GM23338 (cell line): Measurements from ENCODE around the gene TRPC6. TPM values are rescaled to one million over a fixed set of nuclear protein-coding genes. Genes with fewer than 3 reads are reported as not detected.
"Not testable (repeated sequence)": the region's sequence is repeated elsewhere in the genome, so short reads cannot be mapped to it uniquely, and the experiment has no call there.

Experiments
- ATAC-seq: fragments of 200-7000 bp; cut with Tn5 transposase; 3 replicates; pipeline ENCODE4 v1.9.1; 2020
- DNase-seq: peaks from one replicate; pipeline ENCODE4 v3.0.0-alpha.2; 2015; ENCODE audit warnings: low spot score
- H2AFZ ChIP-seq: fragments of 200-600 bp; sonication (generic); 2 replicates; pipeline ENCODE4 v1.8.0; 2016; ENCODE audit warnings: antibody characterized with exemption, mild to moderate bottlenecking, moderate library complexity
- H3F3A ChIP-seq: fragments of 200-600 bp; sonication (generic); replicated peaks from 2 replicates; pipeline ENCODE4 v1.8.0; 2017; ENCODE audit warnings: antibody characterized with exemption, mixed run types, low read depth
- H3K27ac ChIP-seq: fragments of 200-600 bp; sonication (generic); 2 replicates; pipeline ENCODE4 v1.6.1; 2016; ENCODE audit warnings: low read depth
- H3K27me3 ChIP-seq: fragments of 200-600 bp; sonication (generic); 2 replicates; pipeline ENCODE4 v1.8.0; 2016; ENCODE audit warnings: mild to moderate bottlenecking, mixed run types, moderate library complexity; ENCODE audit not compliant: insufficient read depth
- H3K36me3 ChIP-seq: fragments of 200-600 bp; sonication (generic); 2 replicates; pipeline ENCODE4 v1.8.0; 2016; ENCODE audit warnings: mild to moderate bottlenecking; ENCODE audit not compliant: insufficient read depth
- H3K4me1 ChIP-seq: fragments of 200-600 bp; sonication (generic); 2 replicates; pipeline ENCODE4 v1.8.0; 2016; ENCODE audit warnings: mild to moderate bottlenecking, moderate library complexity; ENCODE audit not compliant: insufficient read depth
- H3K4me2 ChIP-seq: fragments of 200-600 bp; sonication (generic); 2 replicates; pipeline ENCODE4 v1.7.1; 2017; ENCODE audit warnings: mixed run types
- H3K4me3 ChIP-seq: fragments of 200-600 bp; sonication (generic); 2 replicates; pipeline ENCODE4 v1.6.1; 2016; ENCODE audit warnings: mixed run types
- H3K79me2 ChIP-seq: fragments of 200-600 bp; sonication (generic); replicated peaks from 2 replicates; pipeline ENCODE4 v1.8.0; 2017; ENCODE audit warnings: mild to moderate bottlenecking; ENCODE audit not compliant: insufficient read depth
- H3K9me2 ChIP-seq: fragments of 200-600 bp; sonication (generic); 2 replicates; pipeline ENCODE4 v1.8.0; 2017; ENCODE audit not compliant: insufficient read depth
- H4K20me1 ChIP-seq: fragments of 200-600 bp; sonication (generic); replicated peaks from 2 replicates; pipeline ENCODE4 v1.8.0; 2017; ENCODE audit warnings: mild to moderate bottlenecking; ENCODE audit not compliant: insufficient read depth
- H3K27ac Mint-ChIP-seq: 2 replicates; pipeline ENCODE4 v1.8.0; 2020; ENCODE audit warnings: inconsistent platforms, mild to moderate bottlenecking, moderate library complexity, mixed read lengths
- H3K27me3 Mint-ChIP-seq: 3 replicates; pipeline ENCODE4 v1.8.0; 2022; ENCODE audit warnings: low read depth, mild to moderate bottlenecking, moderate library complexity, mixed read lengths, inconsistent platforms; ENCODE audit not compliant: insufficient read depth, poor library complexity
- H3K36me3 Mint-ChIP-seq: 3 replicates; pipeline ENCODE4 v1.8.0; 2021; ENCODE audit warnings: low read depth, mild to moderate bottlenecking, inconsistent platforms, moderate library complexity, mixed read lengths
- H3K4me1 Mint-ChIP-seq: 3 replicates; pipeline ENCODE4 v1.8.0; 2020; ENCODE audit warnings: mild to moderate bottlenecking, inconsistent platforms, mixed read lengths
- H3K4me3 Mint-ChIP-seq: 3 replicates; pipeline ENCODE4 v1.8.0; 2021; ENCODE audit warnings: moderate library complexity, mild to moderate bottlenecking, inconsistent platforms, mixed read lengths
- H3K9me3 Mint-ChIP-seq: 3 replicates; pipeline ENCODE4 v1.8.0; 2020; ENCODE audit warnings: moderate library complexity, mild to moderate bottlenecking, inconsistent platforms, mixed read lengths
- CREB1 ChIP-seq: fragments of 250-450 bp; sonication (Bioruptor Pico); IDR thresholded peaks from 2 replicates; pipeline ENCODE4 v1.5.0; 2020; ENCODE audit warnings: low read depth, mild to moderate bottlenecking, moderate library complexity
- CTCF ChIP-seq, 2 experiments: fragments of 200-600 bp in 1 of 2; sonication (generic) in 1 of 2; conservative IDR thresholded peaks; 2 replicates each; pipeline versions ENCODE4 v1.5.1 to v1.6.1; 2016 to 2017; ENCODE audit warnings: antibody characterized with exemption in 2 of 2, low read depth in 2 of 2, mild to moderate bottlenecking in 2 of 2, moderate library complexity in 1 of 2
- ETS1 ChIP-seq: IDR thresholded peaks from 2 replicates; pipeline ENCODE4 v1.6.1; 2016; ENCODE audit warnings: antibody characterized with exemption
- EZH2 ChIP-seq: fragments of 200-600 bp; sonication (generic); IDR thresholded peaks from one replicate; pipeline ENCODE4 v1.8.0; 2017; ENCODE audit warnings: antibody characterized with exemption, mild to moderate bottlenecking, low read depth; ENCODE audit not compliant: unreplicated experiment
- JUNB ChIP-seq: IDR thresholded peaks from one replicate; pipeline ENCODE4 v1.6.1; 2016; ENCODE audit warnings: antibody characterized with exemption; ENCODE audit not compliant: unreplicated experiment
- NANOG ChIP-seq: IDR thresholded peaks from 2 replicates; pipeline ENCODE4 v1.6.1; 2016; ENCODE audit warnings: antibody characterized with exemption, borderline replicate concordance
- POLR2AphosphoS5 ChIP-seq: IDR thresholded peaks from 2 replicates; pipeline ENCODE4 v1.6.1; 2016; ENCODE audit warnings: antibody characterized with exemption, low read depth
- STAT1 ChIP-seq: IDR thresholded peaks from one replicate; pipeline ENCODE4 v1.6.1; 2016; ENCODE audit warnings: antibody characterized with exemption; ENCODE audit not compliant: unreplicated experiment
- ZNF114 ChIP-seq: fragments of 250-450 bp; sonication (Bioruptor Pico); IDR thresholded peaks from 2 replicates; pipeline ENCODE4 v1.5.0; 2020; ENCODE audit warnings: mild to moderate bottlenecking, moderate library complexity
- ZNF331 ChIP-seq: fragments of 250-450 bp; sonication (Bioruptor Pico); IDR thresholded peaks from 2 replicates; pipeline ENCODE4 v1.5.0; 2020; ENCODE audit warnings: low read depth, mild to moderate bottlenecking, moderate library complexity
- polyA plus RNA-seq: library from polyadenylated mRNA; unstranded; fragments of >200 nt; fragmentation: Nextera tagmentation; extraction: Ambion mirVana; gene quantifications from 2 replicates; pipeline ENCODE4 v1.2.1, GENCODE V29; 2016
- total RNA-seq: library from RNA; depleted of rRNA; stranded (reverse); fragments of >200 nt; shearing (Covaris generic); gene quantifications from 2 replicates; pipeline ENCODE4 v1.2.3, GENCODE V29; 2014
- TF ChIP-seq, protein P1 (sequence below): fragments of 250-450 bp; sonication (Bioruptor Pico); IDR thresholded peaks from 2 replicates; pipeline ENCODE4 v1.5.0; 2020; ENCODE audit warnings: mild to moderate bottlenecking, moderate library complexity

TRPC6 gene
- total and polyA plus RNA-seq, 2 experiments from 2014 or later, result 0.05 to 4.4 TPM

DNA sequence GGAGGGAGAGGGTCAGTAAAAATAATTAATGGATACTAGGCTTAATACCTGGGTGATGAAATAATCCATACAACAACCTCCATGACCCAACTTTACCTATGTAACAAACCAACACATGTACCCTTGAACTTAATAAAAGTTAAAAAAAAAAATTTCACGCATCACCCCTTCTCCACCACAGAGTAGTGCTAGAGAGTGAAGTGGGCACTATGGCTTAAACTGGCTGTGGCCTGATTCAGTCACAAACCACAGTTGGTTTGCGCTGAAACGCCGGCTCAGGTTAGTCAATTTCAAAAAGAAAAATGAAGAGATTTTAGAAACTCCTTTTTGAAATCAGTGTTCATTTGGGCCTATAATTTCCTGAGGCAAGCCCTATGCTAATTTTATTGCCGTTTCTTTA is 144.3 kb downstream of the TRPC6 start (continued):
- TF ChIP-seq, protein P1, sequence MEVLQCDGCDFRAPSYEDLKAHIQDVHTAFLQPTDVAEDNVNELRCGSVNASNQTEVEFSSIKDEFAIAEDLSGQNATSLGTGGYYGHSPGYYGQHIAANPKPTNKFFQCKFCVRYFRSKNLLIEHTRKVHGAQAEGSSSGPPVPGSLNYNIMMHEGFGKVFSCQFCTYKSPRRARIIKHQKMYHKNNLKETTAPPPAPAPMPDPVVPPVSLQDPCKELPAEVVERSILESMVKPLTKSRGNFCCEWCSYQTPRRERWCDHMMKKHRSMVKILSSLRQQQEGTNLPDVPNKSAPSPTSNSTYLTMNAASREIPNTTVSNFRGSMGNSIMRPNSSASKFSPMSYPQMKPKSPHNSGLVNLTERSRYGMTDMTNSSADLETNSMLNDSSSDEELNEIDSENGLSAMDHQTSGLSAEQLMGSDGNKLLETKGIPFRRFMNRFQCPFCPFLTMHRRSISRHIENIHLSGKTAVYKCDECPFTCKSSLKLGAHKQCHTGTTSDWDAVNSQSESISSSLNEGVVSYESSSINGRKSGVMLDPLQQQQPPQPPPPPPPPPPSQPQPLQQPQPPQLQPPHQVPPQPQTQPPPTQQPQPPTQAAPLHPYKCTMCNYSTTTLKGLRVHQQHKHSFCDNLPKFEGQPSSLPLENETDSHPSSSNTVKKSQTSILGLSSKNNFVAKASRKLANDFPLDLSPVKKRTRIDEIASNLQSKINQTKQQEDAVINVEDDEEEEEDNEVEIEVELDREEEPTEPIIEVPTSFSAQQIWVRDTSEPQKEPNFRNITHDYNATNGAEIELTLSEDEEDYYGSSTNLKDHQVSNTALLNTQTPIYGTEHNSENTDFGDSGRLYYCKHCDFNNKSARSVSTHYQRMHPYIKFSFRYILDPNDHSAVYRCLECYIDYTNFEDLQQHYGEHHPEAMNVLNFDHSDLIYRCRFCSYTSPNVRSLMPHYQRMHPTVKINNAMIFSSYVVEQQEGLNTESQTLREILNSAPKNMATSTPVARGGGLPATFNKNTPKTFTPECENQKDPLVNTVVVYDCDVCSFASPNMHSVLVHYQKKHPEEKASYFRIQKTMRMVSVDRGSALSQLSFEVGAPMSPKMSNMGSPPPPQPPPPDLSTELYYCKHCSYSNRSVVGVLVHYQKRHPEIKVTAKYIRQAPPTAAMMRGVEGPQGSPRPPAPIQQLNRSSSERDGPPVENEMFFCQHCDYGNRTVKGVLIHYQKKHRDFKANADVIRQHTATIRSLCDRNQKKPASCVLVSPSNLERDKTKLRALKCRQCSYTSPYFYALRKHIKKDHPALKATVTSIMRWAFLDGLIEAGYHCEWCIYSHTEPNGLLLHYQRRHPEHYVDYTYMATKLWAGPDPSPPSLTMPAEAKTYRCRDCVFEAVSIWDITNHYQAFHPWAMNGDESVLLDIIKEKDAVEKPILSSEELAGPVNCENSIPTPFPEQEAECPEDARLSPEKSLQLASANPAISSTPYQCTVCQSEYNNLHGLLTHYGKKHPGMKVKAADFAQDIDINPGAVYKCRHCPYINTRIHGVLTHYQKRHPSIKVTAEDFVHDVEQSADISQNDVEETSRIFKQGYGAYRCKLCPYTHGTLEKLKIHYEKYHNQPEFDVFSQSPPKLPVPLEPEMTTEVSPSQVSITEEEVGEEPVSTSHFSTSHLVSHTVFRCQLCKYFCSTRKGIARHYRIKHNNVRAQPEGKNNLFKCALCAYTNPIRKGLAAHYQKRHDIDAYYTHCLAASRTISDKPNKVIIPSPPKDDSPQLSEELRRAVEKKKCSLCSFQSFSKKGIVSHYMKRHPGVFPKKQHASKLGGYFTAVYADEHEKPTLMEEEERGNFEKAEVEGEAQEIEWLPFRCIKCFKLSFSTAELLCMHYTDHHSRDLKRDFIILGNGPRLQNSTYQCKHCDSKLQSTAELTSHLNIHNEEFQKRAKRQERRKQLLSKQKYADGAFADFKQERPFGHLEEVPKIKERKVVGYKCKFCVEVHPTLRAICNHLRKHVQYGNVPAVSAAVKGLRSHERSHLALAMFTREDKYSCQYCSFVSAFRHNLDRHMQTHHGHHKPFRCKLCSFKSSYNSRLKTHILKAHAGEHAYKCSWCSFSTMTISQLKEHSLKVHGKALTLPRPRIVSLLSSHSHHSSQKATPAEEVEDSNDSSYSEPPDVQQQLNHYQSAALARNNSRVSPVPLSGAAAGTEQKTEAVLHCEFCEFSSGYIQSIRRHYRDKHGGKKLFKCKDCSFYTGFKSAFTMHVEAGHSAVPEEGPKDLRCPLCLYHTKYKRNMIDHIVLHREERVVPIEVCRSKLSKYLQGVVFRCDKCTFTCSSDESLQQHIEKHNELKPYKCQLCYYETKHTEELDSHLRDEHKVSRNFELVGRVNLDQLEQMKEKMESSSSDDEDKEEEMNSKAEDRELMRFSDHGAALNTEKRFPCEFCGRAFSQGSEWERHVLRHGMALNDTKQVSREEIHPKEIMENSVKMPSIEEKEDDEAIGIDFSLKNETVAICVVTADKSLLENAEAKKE (CRISPR knock-in tag), result no peak
- TF ChIP-seq ETS1 (no peak), ZNF331 (CRISPR knock-in tag) (no peak)

DNA sequence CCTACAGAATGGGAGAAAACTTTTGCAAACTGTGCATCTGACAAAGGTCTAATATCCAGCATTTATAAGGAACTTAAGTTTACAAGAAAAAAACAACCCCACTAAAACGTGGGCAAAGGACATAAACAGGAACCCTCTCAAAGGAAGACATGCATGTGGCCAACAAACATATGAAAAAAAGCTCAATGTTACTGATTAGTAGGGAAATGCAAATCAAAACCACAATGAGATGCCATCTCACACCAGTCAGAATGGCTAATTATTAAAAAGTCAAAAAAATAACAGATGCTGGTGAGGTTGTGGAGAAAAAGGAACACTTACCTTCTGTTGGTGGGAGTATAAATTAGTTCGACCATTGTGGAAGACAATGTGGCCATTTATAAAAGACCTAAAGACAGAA is 145.1 kb downstream of the TRPC6 start:
- not testable (repeated sequence) for H3K27ac Mint-ChIP-seq, H3K4me1 ChIP-seq, H3K4me3 Mint-ChIP-seq, H3K4me1 Mint-ChIP-seq, H2AFZ ChIP-seq, H3K36me3 Mint-ChIP-seq, H3F3A ChIP-seq, H3K27me3 Mint-ChIP-seq, H3K9me3 Mint-ChIP-seq, DNase-seq, H3K4me2 ChIP-seq, H3K79me2 ChIP-seq, H4K20me1 ChIP-seq, H3K9me2 ChIP-seq, H3K27me3 ChIP-seq, ATAC-seq, H3K27ac ChIP-seq, H3K4me3 ChIP-seq, H3K36me3 ChIP-seq

DNA sequence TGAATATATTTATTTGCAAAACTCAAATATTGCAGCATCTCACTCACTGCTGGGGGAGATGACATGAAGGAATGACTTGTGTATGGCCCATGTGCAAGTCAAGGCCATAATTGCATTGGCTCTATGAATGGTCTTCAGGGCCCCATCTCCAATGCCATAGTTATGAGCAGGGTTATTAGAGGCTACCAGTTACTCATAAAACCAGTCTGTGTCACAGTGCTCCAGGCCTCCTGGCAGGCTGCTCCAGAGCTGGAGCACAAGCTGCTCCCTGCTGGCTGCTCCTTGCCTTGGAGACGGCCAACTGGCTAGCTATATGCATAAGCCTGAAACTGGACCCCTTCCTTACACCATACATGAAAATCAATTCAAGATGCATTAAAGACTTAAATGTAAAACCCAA is 145.7 kb downstream of the TRPC6 start:
- H3K9me3 Mint-ChIP-seq, result peaks cover 3% of the 10 kb centered on the region; the same call in 1 of the 3 replicates
- H3K36me3 Mint-ChIP-seq, result no peaks in the 10 kb centered on the region
- Histone ChIP-seq H3K9me2 (no peaks in the 10 kb centered on the region; the same call in 1 of the 2 replicates), H2AFZ (no peak overlapping the region), H3K27ac (no peak overlapping the region), H4K20me1 (no peaks in the 10 kb centered on the region), H3K36me3 (no peaks in the 10 kb centered on the region), H3K79me2 (no peaks in the 10 kb centered on the region), H3K4me3 (no peak overlapping the region), H3K4me2 (no peak overlapping the region), H3K4me1 (no peaks in the 10 kb centered on the region), H3F3A (no peaks in the 10 kb centered on the region), H3K27me3 (no peaks in the 10 kb centered on the region)
- H3K27ac Mint-ChIP-seq, result no peak overlapping the region
- no peaks in the 10 kb centered on the region; the same call in 2 of the 3 replicates for H3K4me1 Mint-ChIP-seq
- H3K27me3 Mint-ChIP-seq, result peaks cover 5% of the 10 kb centered on the region
- no peak for DNase-seq
- no peak for ATAC-seq
- no peak overlapping the region for H3K4me3 Mint-ChIP-seq
- TF ChIP-seq NANOG (no peak), POLR2AphosphoS5 (no peak), CREB1 (CRISPR knock-in tag) (no peak), CTCF (conservative IDR thresholded peaks at IDR 0.05; ENCODE audit: low read depth in 2 of 2) (no peak), ZNF114 (CRISPR knock-in tag) (no peak), JUNB (no peak), STAT1 (no peak), ETS1 (no peak), EZH2 (no peak)
